Measurements from ENCODE around the gene CHD6.

CHD6 gene

GRCh38 chr20:41621421-41621820 lies 3.2 kb upstream of the CHD6 start:
- no peak overlapping the region for H3K27ac ChIP-seq
- TF ChIP-seq CTCF (conservative IDR thresholded peaks at IDR 0.05) (no peak), ZFX (IDR thresholded peaks at IDR 0.05) (no peak)

DNA sequence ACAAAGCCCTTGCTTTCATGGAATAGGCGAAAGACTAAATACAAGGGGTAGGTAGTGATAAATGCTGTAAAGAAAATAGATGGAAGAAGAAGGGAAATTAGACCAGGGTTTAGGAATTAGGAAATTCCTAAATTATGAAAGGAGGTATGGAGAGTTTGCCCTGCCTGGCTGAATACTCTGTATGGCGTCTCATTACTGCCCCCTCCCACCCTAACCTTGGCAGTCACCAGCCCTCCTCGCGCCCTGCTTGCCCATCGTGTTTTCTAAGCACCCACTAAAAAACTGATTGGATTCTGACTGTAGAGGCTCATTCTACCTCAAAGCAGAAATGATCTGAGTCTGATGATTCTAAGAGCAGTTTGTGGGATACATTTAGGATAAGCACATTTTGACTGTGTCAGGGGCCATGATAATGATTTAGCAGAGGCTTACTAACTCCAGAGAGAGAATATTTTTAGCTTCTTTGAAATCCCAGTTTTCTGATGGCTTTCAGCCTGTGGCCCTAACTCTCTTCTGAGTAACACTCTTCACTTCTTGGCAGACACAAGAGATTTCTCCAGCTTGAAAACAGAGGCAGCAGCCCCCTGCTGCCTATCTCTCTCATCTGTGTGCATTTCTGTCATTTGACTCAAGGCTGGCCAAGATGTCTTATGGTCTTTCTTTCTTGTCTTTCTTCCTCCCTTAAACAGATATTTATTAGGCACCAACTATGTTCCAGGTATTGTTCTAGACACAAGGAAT lies 1.4 kb upstream of the CHD6 start:
- H3K27ac ChIP-seq: no peak overlapping the region; the same call in 1 of the 2 replicates
- TF ChIP-seq CTCF (conservative IDR thresholded peaks at IDR 0.05) (no peak), ZFX (IDR thresholded peaks at IDR 0.05) (no peak)

- no peak for TF ChIP-seq CTCF (conservative IDR thresholded peaks at IDR 0.05)
- TF ChIP-seq ZFX (IDR thresholded peaks at IDR 0.05): no peak
- H3K27ac ChIP-seq: peak overlapping the region; percentile 85
These were observed 682 bp upstream of the CHD6 start for GRCh38 chr20:41618807-41619311.

DNA sequence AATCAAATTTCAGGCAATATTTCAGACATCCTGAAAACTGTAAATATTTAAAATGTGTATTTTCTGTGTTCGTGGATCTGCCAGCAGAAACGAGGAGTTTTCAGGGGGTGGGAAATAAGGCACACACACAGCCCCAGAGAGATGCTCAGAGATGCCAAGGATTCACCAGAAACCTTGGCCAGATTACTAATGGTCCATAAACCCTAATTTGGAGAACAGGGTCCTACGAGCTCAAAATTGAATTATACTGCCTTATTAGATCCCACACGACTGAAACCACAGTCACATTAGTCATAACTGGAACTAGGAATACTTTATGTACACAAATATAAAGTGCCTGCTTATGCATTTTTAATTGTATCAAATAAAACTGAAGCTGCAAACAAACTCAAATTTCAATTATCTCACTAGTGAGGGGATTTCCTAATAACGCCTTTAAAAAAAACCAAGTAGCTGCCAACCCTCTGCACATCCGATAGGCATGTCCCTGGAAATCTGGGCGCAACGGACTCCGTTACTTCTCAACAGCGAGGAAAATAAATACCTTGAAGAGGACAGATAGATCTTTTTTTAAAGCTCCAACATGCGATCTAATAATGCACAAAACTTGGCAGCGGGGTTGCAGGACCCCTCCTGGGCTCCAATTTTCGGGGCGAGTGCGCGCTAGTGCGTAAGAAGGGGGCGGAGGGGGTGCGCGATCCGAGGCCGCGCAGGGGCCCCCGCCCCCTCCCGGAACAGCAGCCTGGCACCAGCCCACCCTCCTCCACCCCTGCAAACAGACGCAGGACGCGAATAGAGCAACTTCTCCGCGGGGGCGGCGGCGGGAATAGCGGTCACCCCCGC lies 897 bp downstream of the CHD6 start:
- TF ChIP-seq ZFX (IDR thresholded peaks at IDR 0.05) (no peak), CTCF (conservative IDR thresholded peaks at IDR 0.05) (no peak)
- peak overlapping the region; percentile 85 for H3K27ac ChIP-seq

DNA sequence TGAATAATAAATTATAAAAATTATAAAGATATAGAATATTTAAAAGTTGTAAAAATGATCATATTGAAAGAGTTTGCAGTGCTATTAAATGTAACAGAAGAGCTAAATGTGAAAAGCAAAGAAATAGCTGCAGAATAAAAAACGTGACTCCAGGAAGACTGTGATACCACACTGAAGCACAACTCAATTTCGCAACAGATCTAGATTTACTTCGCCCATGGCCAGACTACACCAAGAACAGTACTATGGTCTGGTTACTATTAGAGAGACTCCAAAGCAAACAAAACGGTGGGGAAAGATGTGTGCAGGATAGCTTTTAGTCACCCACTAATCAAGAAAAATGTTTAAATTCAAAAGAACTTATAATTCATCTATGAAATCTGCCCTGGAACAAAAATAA lies 1.9 kb downstream of the CHD6 start:
- H3K27ac ChIP-seq: no peak overlapping the region

GRCh38 chr20:41615676-41616075 lies 2.5 kb downstream of the CHD6 start:
- TF ChIP-seq CTCF (conservative IDR thresholded peaks at IDR 0.05) (no peak), ZFX (IDR thresholded peaks at IDR 0.05) (no peak)
- no peak overlapping the region for H3K27ac ChIP-seq

More for the DNA sequence above, 1.9 kb downstream of the CHD6 start:
- TF ChIP-seq CTCF (conservative IDR thresholded peaks at IDR 0.05) (no peak), ZFX (IDR thresholded peaks at IDR 0.05) (no peak)

- H3K27ac ChIP-seq: no peak overlapping the region
- TF ChIP-seq ZFX (IDR thresholded peaks at IDR 0.05) (no peak), CTCF (conservative IDR thresholded peaks at IDR 0.05) (no peak)
These were observed 3.1 kb downstream of the CHD6 start for GRCh38 chr20:41615110-41615509.

Measured in C4-2B (cell line).